Calu3 (cell line): ENCODE results near the gene NELL1. TPM values are rescaled to one million over a fixed set of nuclear protein-coding genes. Genes with fewer than 3 reads are reported as not detected.

Experiments
- BruUV-seq: library from RNA; stranded (reverse); fragments of 400-500 nt; replicated peaks from 2 replicates; lab custom pipeline; 2021; lab: Mats Ljungman, UMichigan
- CTCF ChIA-PET: fragments of 300-600 bp; sonication (Branson Sonifier 250); formaldehyde crosslinking; loops from one replicate; lab custom pipeline; 2022; ENCODE audit warnings: antibody characterized with exemption; lab: Charles Lee
- DNase-seq: peaks from one replicate; pipeline ENCODE4 v3.0.0; 2022
- H3K27ac Mint-ChIP-seq: one replicate; pipeline ENCODE4 v1.8.0; 2022; ENCODE audit warnings: mixed read lengths; ENCODE audit not compliant: unreplicated experiment
- H3K27me3 Mint-ChIP-seq: one replicate; pipeline ENCODE4 v1.8.0; 2022; ENCODE audit warnings: mixed read lengths; ENCODE audit not compliant: unreplicated experiment
- H3K36me3 Mint-ChIP-seq: one replicate; pipeline ENCODE4 v1.8.0; 2022; ENCODE audit warnings: mild to moderate bottlenecking, moderate library complexity, mixed read lengths; ENCODE audit not compliant: insufficient read depth, unreplicated experiment
- H3K4me1 Mint-ChIP-seq: one replicate; pipeline ENCODE4 v1.8.0; 2022; ENCODE audit warnings: mild to moderate bottlenecking, low read depth, mixed read lengths; ENCODE audit not compliant: unreplicated experiment
- H3K4me3 Mint-ChIP-seq: one replicate; pipeline ENCODE4 v1.8.0; 2022; ENCODE audit warnings: mild to moderate bottlenecking, low read depth, moderate library complexity, mixed read lengths; ENCODE audit not compliant: unreplicated experiment
- H3K9me3 Mint-ChIP-seq: one replicate; pipeline ENCODE4 v1.8.0; 2022; ENCODE audit warnings: low read depth, mixed read lengths; ENCODE audit not compliant: unreplicated experiment
- CTCF ChIP-seq: fragments of 200-600 bp; IDR thresholded peaks from one replicate; pipeline ENCODE4 v1.8.0; 2022; ENCODE audit warnings: antibody characterized with exemption; ENCODE audit not compliant: unreplicated experiment
- intact Hi-C: fragments of 100-400 bp; cut with micrococcal nuclease; formaldehyde crosslinking; loops from one replicate; pipeline ENCODE4 v1.10.0; 2022; ENCODE audit not compliant: unreplicated experiment
- total RNA-seq: library from RNA; stranded (reverse); gene quantifications from 2 replicates; pipeline ENCODE4 v1.2.3, GENCODE V29; 2022

NELL1 gene
- total RNA-seq, 1 experiment from 2014 or later, result not detected

GRCh38 chr11:20894296-20894695 lies 224.9 kb downstream of the NELL1 start:
- no peak for TF ChIP-seq CTCF
- no peak overlapping the region for H3K27ac Mint-ChIP-seq
- intact Hi-C loops, result no loop called here
- CTCF ChIA-PET, result interaction anchor here (0.6 kb wide), 1 partner anchor 171 kb away, joined by 5 read pairs; no protein-coding TSS in a partner anchor
- H3K27me3 Mint-ChIP-seq, result no peaks in the 10 kb centered on the region
- H3K4me1 Mint-ChIP-seq, result no peaks in the 10 kb centered on the region
- no TSS peak for BruUV-seq
- peaks cover 14% of the 10 kb centered on the region for H3K9me3 Mint-ChIP-seq
- no peaks in the 10 kb centered on the region for H3K36me3 Mint-ChIP-seq
- H3K4me3 Mint-ChIP-seq, result no peak overlapping the region
- DNase-seq, result no peak

GRCh38 chr11:20909995-20910726 lies 240.8 kb downstream of the NELL1 start:
- no peak for TF ChIP-seq CTCF
- Mint-ChIP-seq H3K4me3 (no peak overlapping the region), H3K27me3 (no peaks in the 10 kb centered on the region), H3K36me3 (no peaks in the 10 kb centered on the region), H3K9me3 (peaks cover 11% of the 10 kb centered on the region), H3K27ac (no peak overlapping the region), H3K4me1 (no peaks in the 10 kb centered on the region)
- intact Hi-C loops, result no loop called here
- CTCF ChIA-PET, result no interaction called here
- BruUV-seq, result no TSS peak
- DNase-seq, result no peak

- no peak for TF ChIP-seq CTCF
- no peak overlapping the region for H3K27ac Mint-ChIP-seq
- no peak overlapping the region for H3K4me3 Mint-ChIP-seq
- no TSS peak for BruUV-seq
- H3K36me3 Mint-ChIP-seq, result no peaks in the 10 kb centered on the region
- intact Hi-C loops, result no loop called here
- H3K27me3 Mint-ChIP-seq, result no peaks in the 10 kb centered on the region
- peaks cover 10% of the 10 kb centered on the region for H3K9me3 Mint-ChIP-seq
- no peaks in the 10 kb centered on the region for H3K4me1 Mint-ChIP-seq
- CTCF ChIA-PET, result no interaction called here
- no peak for DNase-seq
Observed at GRCh38 chr11:20910733-20911132, 241.3 kb downstream of the NELL1 start.

- H3K27me3 Mint-ChIP-seq, result no peaks in the 10 kb centered on the region
- intact Hi-C loops, result no loop called here
- no peak for TF ChIP-seq CTCF
- H3K9me3 Mint-ChIP-seq, result peaks cover 12% of the 10 kb centered on the region
- no peaks in the 10 kb centered on the region for H3K4me1 Mint-ChIP-seq
- BruUV-seq, result no TSS peak
- CTCF ChIA-PET, result interaction anchor here (0.7 kb wide), 1 partner anchor 558 kb away, joined by 6 read pairs; no protein-coding TSS in a partner anchor
- no peak overlapping the region for H3K4me3 Mint-ChIP-seq
- DNase-seq, result no peak
- H3K36me3 Mint-ChIP-seq, result no peaks in the 10 kb centered on the region
- H3K27ac Mint-ChIP-seq, result no peak overlapping the region
Observed at GRCh38 chr11:20912065-20912821, 242.9 kb downstream of the NELL1 start.
